HG03342 (cell line): Measurements from ENCODE around the gene MARS1.
"Not testable (repeated sequence)": the region's sequence is repeated elsewhere in the genome, so short reads cannot be mapped to it uniquely, and the experiment has no call there.

ENCODE experiments used
- ATAC-seq: cut with Tn5 transposase; IDR thresholded peaks from one replicate; pipeline ENCODE4 v1.9.1; 2021; ENCODE audit warnings: mild to moderate bottlenecking, moderate library complexity; ENCODE audit not compliant: unreplicated experiment

Gene MARS1

GRCh38 chr12:57487597-57488401 is at the start of gene MARS1:
MARS1 (plus strand) TSS chr12:57488068; CDS start chr12:57488091, 23 bp downstream.
- ATAC-seq: peak; percentile 96

GRCh38 chr12:57438400-57438799 is 49.5 kb upstream of the MARS1 start:
- no peak for ATAC-seq

- no peak for ATAC-seq
These were observed 48.1 kb upstream of the MARS1 start for GRCh38 chr12:57439762-57440266.

GRCh38 chr12:57441393-57441792 is 46.5 kb upstream of the MARS1 start:
- not testable (repeated sequence) for ATAC-seq

GRCh38 chr12:57441846-57442427 is 45.9 kb upstream of the MARS1 start:
- no peak for ATAC-seq

- not testable (repeated sequence) for ATAC-seq
These were observed 43.5 kb upstream of the MARS1 start for GRCh38 chr12:57444337-57444736.

- no peak for ATAC-seq
These were observed 43.1 kb upstream of the MARS1 start for GRCh38 chr12:57444744-57445143.

GRCh38 chr12:57446292-57446960 is 41.4 kb upstream of the MARS1 start:
- ATAC-seq: no peak

GRCh38 chr12:57448669-57449068 is 39.2 kb upstream of the MARS1 start:
- no peak for ATAC-seq

GRCh38 chr12:57449375-57449774 is 38.5 kb upstream of the MARS1 start:
- ATAC-seq: no peak

GRCh38 chr12:57450057-57450456 is 37.8 kb upstream of the MARS1 start:
- ATAC-seq: no peak

GRCh38 chr12:57451233-57451778 is 36.6 kb upstream of the MARS1 start:
- ATAC-seq: no peak

- no peak for ATAC-seq
These were observed 35.5 kb upstream of the MARS1 start for GRCh38 chr12:57452181-57452936.

- ATAC-seq: peak; percentile 50
These were observed 34.8 kb upstream of the MARS1 start for GRCh38 chr12:57452937-57453509.

- ATAC-seq: no peak
These were observed 33.7 kb upstream of the MARS1 start for GRCh38 chr12:57454213-57454565.

- no peak for ATAC-seq
These were observed 33.1 kb upstream of the MARS1 start, which contains the start of gene INHBE for GRCh38 chr12:57454566-57455373. INHBE (plus strand) TSS chr12:57455307; CDS start chr12:57455537, 230 bp downstream.

GRCh38 chr12:57455374-57456144 is 32.3 kb upstream of the MARS1 start:
- ATAC-seq: no peak

- no peak for ATAC-seq
These were observed 31.6 kb upstream of the MARS1 start for GRCh38 chr12:57456145-57456700.
